ENCODE measurements around the gene CCHCR1. TPM values are rescaled to one million over a fixed set of nuclear protein-coding genes. Genes with fewer than 3 reads are reported as not detected.

Gene CCHCR1
- total RNA-seq, 4 donors from 2014 or later = 11.9 to 21.1 (median 16.2) TPM

DNA sequence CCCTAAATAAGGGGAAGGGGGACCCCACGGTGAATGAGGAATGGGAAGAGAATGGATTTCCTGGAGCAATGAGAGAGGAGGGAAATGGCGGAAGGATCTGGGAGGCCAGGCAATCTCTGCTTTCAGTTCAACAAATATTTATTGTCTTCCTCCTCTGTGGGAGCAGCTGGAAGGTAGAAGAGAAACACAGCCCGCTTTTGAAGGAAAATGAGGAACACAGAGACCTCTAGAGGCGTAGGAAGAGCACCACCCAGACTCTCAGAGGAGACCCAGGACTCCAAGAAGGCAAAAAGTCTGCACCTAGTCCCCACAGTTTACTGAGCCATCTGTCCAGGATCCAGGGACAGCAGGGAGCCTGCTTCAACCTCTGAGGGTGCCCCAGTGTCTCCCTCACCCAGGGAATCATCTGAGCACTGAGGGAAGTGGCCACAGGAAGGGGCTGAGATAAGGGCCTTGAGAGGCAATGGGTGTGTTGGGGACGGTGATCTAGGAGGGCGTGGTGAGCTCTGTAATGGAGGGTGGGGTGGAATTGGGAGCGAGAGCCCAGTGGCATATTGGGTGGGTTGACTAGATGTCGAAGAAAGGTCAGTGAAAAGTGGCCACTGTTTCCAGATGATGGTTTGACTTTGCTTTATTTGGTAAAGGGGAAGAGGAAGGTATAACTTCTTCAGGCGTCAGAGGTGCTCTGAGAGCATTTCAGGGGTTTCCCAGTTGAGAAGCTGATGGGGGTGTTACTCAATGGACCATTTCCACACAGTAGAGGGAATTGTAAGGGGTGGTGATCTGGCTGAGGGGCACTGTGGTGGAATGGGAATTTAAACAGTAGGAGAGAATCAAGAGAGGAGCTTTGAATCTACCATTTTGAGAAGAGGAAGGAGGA is 42.4 kb downstream of the CCHCR1 start:
- intact Hi-C loops (cut with DNase I) = no loop called here
- H3K27ac ChIP-seq = peak overlapping the region in 3 of 4 donors; percentile 78 to 83 (median 83)
- TF ChIP-seq POLR2A (IDR thresholded peaks at IDR 0.05) (no peak), CTCF (IDR thresholded peaks at IDR 0.05) (peak in 4 of 6 experiments; percentile 15 to 38 (median 20))
- H3K27me3 ChIP-seq = peaks cover 0 to 10% (median 0%) of the 10 kb centered on the region in 4 donors
- H3K9me3 ChIP-seq = no peaks in the 10 kb centered on the region
- DNase-seq = no peak
- WGBS, 2 donors = 46 to 54% methylated on average over 9 of the region's 9 CpGs
- peak overlapping the region in 3 of 4 donors; percentile 28 to 54 (median 34) for H3K4me3 ChIP-seq
- no peaks in the 10 kb centered on the region for H3K36me3 ChIP-seq
- peaks cover 12 to 52% (median 22%) of the 10 kb centered on the region in 3 donors for H3K4me1 ChIP-seq

DNA sequence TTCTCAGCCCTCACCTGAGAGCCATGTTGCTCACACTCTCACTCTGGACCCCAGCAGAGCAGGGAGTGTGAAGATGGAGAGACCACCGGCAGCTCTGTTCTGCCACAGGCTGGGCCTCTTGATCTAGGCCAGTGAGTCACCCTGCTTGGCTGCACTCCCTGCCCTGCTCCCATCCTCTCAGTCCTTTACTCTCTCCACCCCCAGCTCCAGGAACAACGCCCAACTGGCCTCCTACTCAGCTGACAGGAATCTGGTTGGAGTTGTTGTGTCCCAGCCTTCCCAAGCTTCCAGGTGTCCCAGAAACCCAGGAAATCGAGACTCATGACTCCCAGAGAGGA is 43.1 kb downstream of the CCHCR1 start, which contains the start of gene PSORS1C1:
PSORS1C1 (plus strand) TSS at position 260 of the 338 bp plus-strand sequence. CDS start 14,833 bp downstream, outside the sequence.
- Histone ChIP-seq H3K4me3 (peak within 1 kb of the TSS in 3 of 4 donors; percentile 28 to 54 (median 34)), H3K27ac (peak within 1 kb of the TSS in 3 of 4 donors; percentile 78 to 83 (median 83)), H3K36me3 (no peaks in the 10 kb centered on the region), H3K4me1 (peaks cover 12 to 52% (median 22%) of the 10 kb centered on the region in 3 donors), H3K9me3 (no peaks in the 10 kb centered on the region), H3K27me3 (peaks cover 0 to 17% (median 0%) of the 10 kb centered on the region in 4 donors)
- intact Hi-C loops (cut with DNase I) = no loop called here
- no peak for TF ChIP-seq CTCF (IDR thresholded peaks at IDR 0.05)
- TF ChIP-seq POLR2A (IDR thresholded peaks at IDR 0.05) = no peak
- no peak for DNase-seq
- WGBS, 2 donors = 0 to 7% methylated on average over 1 to 3 of the region's 3 CpGs

GRCh38 chr6:31113861-31114540 is 43.6 kb downstream of the CCHCR1 start:
- WGBS, 2 donors = 53 to 66% methylated on average over 3 to 5 of the region's 7 CpGs
- Histone ChIP-seq H3K9me3 (no peaks in the 10 kb centered on the region), H3K27ac (peak overlapping the region in 3 of 4 donors; percentile 78 to 83 (median 83)), H3K36me3 (no peaks in the 10 kb centered on the region), H3K4me1 (peaks cover 12 to 52% (median 22%) of the 10 kb centered on the region in 3 donors), H3K4me3 (no peak overlapping the region), H3K27me3 (peaks cover 0 to 19% (median 0%) of the 10 kb centered on the region in 4 donors)
- no peak for TF ChIP-seq POLR2A (IDR thresholded peaks at IDR 0.05)
- no peak for TF ChIP-seq CTCF (IDR thresholded peaks at IDR 0.05)
- intact Hi-C loops (cut with DNase I) = no loop called here
- no peak for DNase-seq

- Histone ChIP-seq H3K36me3 (no peaks in the 10 kb centered on the region), H3K27ac (no peak within 1 kb of the TSS), H3K4me1 (peaks cover 12 to 41% (median 22%) of the 10 kb centered on the region in 3 donors), H3K9me3 (no peaks in the 10 kb centered on the region), H3K4me3 (no peak within 1 kb of the TSS), H3K27me3 (peaks cover 0 to 24% (median 0%) of the 10 kb centered on the region in 4 donors)
- no peak for TF ChIP-seq CTCF (IDR thresholded peaks at IDR 0.05)
- no peak for TF ChIP-seq POLR2A (IDR thresholded peaks at IDR 0.05)
- WGBS, 2 donors = 94 to 100% methylated on average over 3 of the region's 5 CpGs
- intact Hi-C loops (cut with DNase I) = no loop called here
- no peak for DNase-seq
Observed at GRCh38 chr6:31112478-31112877, 45.1 kb downstream of the CCHCR1 start, which contains the start of gene C6orf15. C6orf15 (minus strand) TSS chr6:31112575; CDS start chr6:31112555, 20 bp downstream.

Data from esophagus squamous epithelium (tissue), 5 donors.